ENCODE data around the gene PDE1A.
"Not testable (repeated sequence)": the region's sequence is repeated elsewhere in the genome, so short reads cannot be mapped to it uniquely, and the experiment has no call there.

The PDE1A gene

GRCh38 chr2:182406221-182406620 lies 20.6 kb downstream of the PDE1A start:
- DNase-seq (ENCODE audit: low read depth in 2 of 2) = no peak

GRCh38 chr2:182404975-182405561 lies 21.8 kb downstream of the PDE1A start:
- DNase-seq (ENCODE audit: low read depth in 2 of 2) = no peak

- no peak for DNase-seq (ENCODE audit: low read depth in 2 of 2)
These were observed 22.7 kb downstream of the PDE1A start for GRCh38 chr2:182404092-182404491.

- no peak for DNase-seq (ENCODE audit: low read depth in 2 of 2)
These were observed 33.5 kb downstream of the PDE1A start for GRCh38 chr2:182393270-182393760.

GRCh38 chr2:182391443-182391842 lies 35.4 kb downstream of the PDE1A start:
- DNase-seq (ENCODE audit: low read depth in 2 of 2) = no peak

- not testable (repeated sequence) for DNase-seq (ENCODE audit: low read depth in 2 of 2)
These were observed 40.5 kb downstream of the PDE1A start for GRCh38 chr2:182386267-182386880.

- DNase-seq (ENCODE audit: low read depth in 2 of 2) = no peak
These were observed 42.0 kb downstream of the PDE1A start for GRCh38 chr2:182384860-182385259.

GRCh38 chr2:182381225-182381624 lies 45.6 kb downstream of the PDE1A start:
- no peak for DNase-seq (ENCODE audit: low read depth in 2 of 2)

GRCh38 chr2:182379241-182379640 lies 47.6 kb downstream of the PDE1A start:
- no peak for DNase-seq (ENCODE audit: low read depth in 2 of 2)

- no peak for DNase-seq (ENCODE audit: low read depth in 2 of 2)
These were observed 48.1 kb downstream of the PDE1A start for GRCh38 chr2:182378759-182379158.

GRCh38 chr2:182377467-182377866 lies 49.4 kb downstream of the PDE1A start:
- DNase-seq (ENCODE audit: low read depth in 2 of 2) = no peak

GRCh38 chr2:182375862-182376261 lies 51.0 kb downstream of the PDE1A start:
- DNase-seq (ENCODE audit: low read depth in 2 of 2) = no peak

- DNase-seq (ENCODE audit: low read depth in 2 of 2) = no peak
These were observed 54.2 kb downstream of the PDE1A start for GRCh38 chr2:182372661-182373060.

GRCh38 chr2:182368996-182369395 lies 57.8 kb downstream of the PDE1A start:
- no peak for DNase-seq (ENCODE audit: low read depth in 2 of 2)

GRCh38 chr2:182368446-182368845 lies 58.4 kb downstream of the PDE1A start:
- no peak for DNase-seq (ENCODE audit: low read depth in 2 of 2)

- no peak for DNase-seq (ENCODE audit: low read depth in 2 of 2)
These were observed 59.4 kb downstream of the PDE1A start for GRCh38 chr2:182367401-182367800.

GRCh38 chr2:182366628-182367027 lies 60.2 kb downstream of the PDE1A start:
- DNase-seq (ENCODE audit: low read depth in 2 of 2) = no peak

GRCh38 chr2:182365855-182366254 lies 61.0 kb downstream of the PDE1A start:
- no peak for DNase-seq (ENCODE audit: low read depth in 2 of 2)

GRCh38 chr2:182361477-182361876 lies 65.4 kb downstream of the PDE1A start:
- no peak for DNase-seq (ENCODE audit: low read depth in 2 of 2)

GRCh38 chr2:182360663-182361260 lies 66.1 kb downstream of the PDE1A start:
- no peak for DNase-seq (ENCODE audit: low read depth in 2 of 2)

- no peak for DNase-seq (ENCODE audit: low read depth in 2 of 2)
These were observed 66.7 kb downstream of the PDE1A start for GRCh38 chr2:182359990-182360662.
